ENCODE data around the gene CKMT2.

Gene CKMT2

GRCh38 chr5:81216152-81216551 is 17.0 kb upstream of the CKMT2 start:
- DNase-seq (ENCODE audit: low read depth), result no peak

- no peak for DNase-seq (ENCODE audit: low read depth)
Observed at GRCh38 chr5:81219389-81219788, 13.7 kb upstream of the CKMT2 start.

GRCh38 chr5:81222285-81222684 is 10.8 kb upstream of the CKMT2 start:
- no peak for DNase-seq (ENCODE audit: low read depth)

- DNase-seq (ENCODE audit: low read depth), result no peak
Observed at GRCh38 chr5:81225463-81225862, 7.7 kb upstream of the CKMT2 start.

GRCh38 chr5:81226286-81226685 is 6.8 kb upstream of the CKMT2 start:
- no peak for DNase-seq (ENCODE audit: low read depth)

- no peak for DNase-seq (ENCODE audit: low read depth)
Observed at GRCh38 chr5:81226949-81227348, 6.2 kb upstream of the CKMT2 start.

GRCh38 chr5:81228084-81228483 is 5.0 kb upstream of the CKMT2 start:
- no peak for DNase-seq (ENCODE audit: low read depth)

- DNase-seq (ENCODE audit: low read depth), result no peak
Observed at GRCh38 chr5:81230416-81230815, 2.7 kb upstream of the CKMT2 start.

- no peak for DNase-seq (ENCODE audit: low read depth)
Observed at GRCh38 chr5:81232464-81233079, 550 bp upstream of the CKMT2 start.

GRCh38 chr5:81234299-81234698 is 1.2 kb downstream of the CKMT2 start:
- DNase-seq (ENCODE audit: low read depth), result no peak

GRCh38 chr5:81234801-81235200 is 1.7 kb downstream of the CKMT2 start:
- no peak for DNase-seq (ENCODE audit: low read depth)

- DNase-seq (ENCODE audit: low read depth), result no peak
Observed at GRCh38 chr5:81235287-81236072, 2.4 kb downstream of the CKMT2 start.

GRCh38 chr5:81238460-81238859 is 5.3 kb downstream of the CKMT2 start:
- DNase-seq (ENCODE audit: low read depth), result no peak

GRCh38 chr5:81239613-81240012 is 6.5 kb downstream of the CKMT2 start:
- DNase-seq (ENCODE audit: low read depth), result no peak

- DNase-seq (ENCODE audit: low read depth), result no peak
Observed at GRCh38 chr5:81241001-81241400, 7.9 kb downstream of the CKMT2 start.

GRCh38 chr5:81241961-81242648 is 9.0 kb downstream of the CKMT2 start:
- DNase-seq (ENCODE audit: low read depth), result no peak

GRCh38 chr5:81242906-81243436 is 9.8 kb downstream of the CKMT2 start:
- no peak for DNase-seq (ENCODE audit: low read depth)

GRCh38 chr5:81244451-81244850 is 11.3 kb downstream of the CKMT2 start:
- DNase-seq (ENCODE audit: low read depth), result no peak

- no peak for DNase-seq (ENCODE audit: low read depth)
Observed at GRCh38 chr5:81245871-81246235, 12.7 kb downstream of the CKMT2 start.

- no peak for DNase-seq (ENCODE audit: low read depth)
Observed at GRCh38 chr5:81246697-81247096, 13.6 kb downstream of the CKMT2 start.

- DNase-seq (ENCODE audit: low read depth), result no peak
Observed at GRCh38 chr5:81247441-81247972, 14.4 kb downstream of the CKMT2 start.

GRCh38 chr5:81249240-81249639 is 16.1 kb downstream of the CKMT2 start:
- no peak for DNase-seq (ENCODE audit: low read depth)

GRCh38 chr5:81250004-81250403 is 16.9 kb downstream of the CKMT2 start:
- no peak for DNase-seq (ENCODE audit: low read depth)

All from fibroblast of the conjunctiva (primary cell).